ENCODE measurements around the gene POLN. TPM values are rescaled to one million over a fixed set of nuclear protein-coding genes. Genes with fewer than 3 reads are reported as not detected.

The POLN gene
- total RNA-seq, 1 donor from 2014 or later: 0.21 TPM

GRCh38 chr4:2154215-2154740, 87.6 kb downstream of the POLN start:
- H3K9me3 ChIP-seq: no peaks in the 10 kb centered on the region
- intact Hi-C loops (cut with DNase I): no loop called here
- no peak overlapping the region for H3K4me3 ChIP-seq
- no peak for TF ChIP-seq CTCF (IDR thresholded peaks at IDR 0.05)
- H3K27me3 ChIP-seq: no peaks in the 10 kb centered on the region
- H3K36me3 ChIP-seq: no peaks in the 10 kb centered on the region
- no peak for DNase-seq (ENCODE audit: low spot score in 2 of 2)
- H3K27ac ChIP-seq: no peak overlapping the region
- no peaks in the 10 kb centered on the region for H3K4me1 ChIP-seq

- no peak for TF ChIP-seq CTCF (IDR thresholded peaks at IDR 0.05)
- no peaks in the 10 kb centered on the region for H3K36me3 ChIP-seq
- H3K27me3 ChIP-seq: no peaks in the 10 kb centered on the region
- DNase-seq (ENCODE audit: low spot score in 2 of 2): no peak
- H3K4me1 ChIP-seq: no peaks in the 10 kb centered on the region
- intact Hi-C loops (cut with DNase I): no loop called here
- H3K4me3 ChIP-seq: no peak overlapping the region
- H3K9me3 ChIP-seq: no peaks in the 10 kb centered on the region
- H3K27ac ChIP-seq: no peak overlapping the region
Measured at GRCh38 chr4:2151544-2151943, 90.4 kb downstream of the POLN start.

- Histone ChIP-seq H3K27ac (no peak overlapping the region), H3K4me3 (no peak overlapping the region), H3K9me3 (no peaks in the 10 kb centered on the region), H3K4me1 (no peaks in the 10 kb centered on the region), H3K27me3 (no peaks in the 10 kb centered on the region), H3K36me3 (no peaks in the 10 kb centered on the region)
- no peak for TF ChIP-seq CTCF (IDR thresholded peaks at IDR 0.05)
- intact Hi-C loops (cut with DNase I): no loop called here
- DNase-seq (ENCODE audit: low spot score in 2 of 2): no peak
Measured at GRCh38 chr4:2150076-2150475, 91.8 kb downstream of the POLN start.

GRCh38 chr4:2142630-2143427, 99.1 kb downstream of the POLN start:
- no peak for TF ChIP-seq CTCF (IDR thresholded peaks at IDR 0.05)
- DNase-seq (ENCODE audit: low spot score in 2 of 2): no peak
- Histone ChIP-seq H3K27ac (no peak overlapping the region), H3K4me3 (no peak overlapping the region), H3K9me3 (no peaks in the 10 kb centered on the region), H3K4me1 (no peaks in the 10 kb centered on the region), H3K27me3 (no peaks in the 10 kb centered on the region), H3K36me3 (no peaks in the 10 kb centered on the region)
- intact Hi-C loops (cut with DNase I): no loop called here

- Histone ChIP-seq H3K27ac (no peak overlapping the region), H3K27me3 (no peaks in the 10 kb centered on the region), H3K9me3 (no peaks in the 10 kb centered on the region), H3K4me3 (no peak overlapping the region), H3K4me1 (no peaks in the 10 kb centered on the region), H3K36me3 (no peaks in the 10 kb centered on the region)
- intact Hi-C loops (cut with DNase I): no loop called here
- no peak for DNase-seq (ENCODE audit: low spot score in 2 of 2)
- no peak for TF ChIP-seq CTCF (IDR thresholded peaks at IDR 0.05)
Measured at GRCh38 chr4:2141762-2142451, 100.0 kb downstream of the POLN start.

All from ascending aorta (tissue), 2 donors.